ENCODE results near the gene PRH2. TPM values are rescaled to one million over a fixed set of nuclear protein-coding genes. Genes with fewer than 3 reads are reported as not detected.
A peak's percentile ranks its signal among the peaks of the same experiment; 100 is the strongest.

The PRH2 gene
- total and polyA plus RNA-seq, 9 of the 15 experiments (the other 6 are each of a cell fraction or from before 2014, with no cell fraction given) = 0.18 to 0.81 (median 0.24) TPM; not detected in 6

- POLR2A ChIA-PET = no interaction called here
- in situ Hi-C loops (cut with MboI) = no loop called here
Measured at GRCh38 chr12:10904686-10905085, 24.4 kb upstream of the PRH2 start.

More at GRCh38 chr12:10904686-10905085, 24.4 kb upstream of the PRH2 start:
- no peak overlapping the region for H2AFZ ChIP-seq (ENCODE audit: low read depth, low read length)
- WGBS (ENCODE audit: insufficient coverage, low coverage, missing lambda C conversion rate) = 62% methylated on average over 4 of the region's 4 CpGs
- no peaks in the 10 kb centered on the region for H4K20me1 ChIP-seq (replicated peaks; ENCODE audit: control insufficient read depth, insufficient read depth, low read length)
- no peak overlapping the region for H3K27ac ChIP-seq (ENCODE audit: extremely low read depth, low read depth, low read length)
- H3K9me1 ChIP-seq (ENCODE audit: control insufficient read depth, insufficient read depth, low read length) = no peaks in the 10 kb centered on the region
- H3K4me1 ChIP-seq (replicated peaks in 1 of 2; ENCODE audit: control insufficient read depth in 2 of 2, insufficient read depth in 2 of 2, low read length in 2 of 2) = no peaks in the 10 kb centered on the region; a peak in 2 of 5 replicates
- FAIRE-seq (no peak), ATAC-seq (no peak), DNase-seq (ENCODE audit: extremely low read depth in 1 of 4, low spot score in 3 of 4) (no peak)
- no peak overlapping the region for H3K9ac ChIP-seq (ENCODE audit: insufficient read depth in 1 of 2, low read depth in 2 of 2, low read length in 2 of 2)
- no peaks in the 10 kb centered on the region for H3K36me3 ChIP-seq (ENCODE audit: control insufficient read depth, insufficient read depth, low read length)
- BruUV-seq (replicated peaks) = no TSS peak
- no peak for TF ChIP-seq UBTF (IDR thresholded peaks at IDR 0.05; ENCODE audit: borderline replicate concordance in 1 of 2, low read depth in 2 of 2, low read length in 2 of 2)
- TF ChIP-seq AFF1 (IDR thresholded peaks at IDR 0.05; ENCODE audit: low read depth in 1 of 2, partially characterized antibody in 2 of 2) = peak in 1 of 2 experiments; percentile 95
- no peaks in the 10 kb centered on the region for H3K79me2 ChIP-seq (ENCODE audit: control insufficient read depth, insufficient read depth, low read length)
- intact Hi-C loops (cut with micrococcal nuclease) = no loop called here
- no peak overlapping the region for H3K4me2 ChIP-seq (ENCODE audit: insufficient read depth, low read length)
- CTCF ChIA-PET (ENCODE audit: low intra/inter-chr PET ratio) = no interaction called here
- H3K9me3 ChIP-seq (replicated peaks; ENCODE audit: control insufficient read depth, insufficient read depth, low read depth, low read length) = no peaks in the 10 kb centered on the region
- H3K27me3 ChIP-seq (ENCODE audit: control insufficient read depth in 2 of 2, insufficient read depth in 2 of 2, low read length in 2 of 2) = no peaks in the 10 kb centered on the region
- H3K4me3 ChIP-seq = no peak overlapping the region

All from K562 (cell line).